ENCODE results near the gene MED13L.

Gene MED13L

DNA sequence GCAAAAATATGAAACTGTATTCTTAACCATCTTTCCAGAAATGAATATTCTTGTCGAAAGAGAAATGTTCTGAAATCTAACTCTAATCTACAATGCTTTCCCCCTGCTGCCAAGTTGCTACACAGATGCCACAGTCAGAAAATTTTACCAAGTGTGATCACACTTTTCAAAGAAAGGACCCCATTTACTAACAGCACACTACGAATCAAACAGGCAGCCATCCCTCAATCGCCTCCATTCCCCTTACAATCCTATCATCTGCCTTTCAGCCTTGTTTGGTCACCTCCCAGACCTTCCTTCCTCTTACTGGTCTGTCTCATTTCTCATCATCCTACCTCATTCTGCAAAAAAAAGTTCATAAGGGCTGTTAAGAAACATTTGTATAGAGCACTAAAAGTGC is 190.1 kb downstream of the MED13L start:
- no peak for DNase-seq (ENCODE audit: low spot score)

DNA sequence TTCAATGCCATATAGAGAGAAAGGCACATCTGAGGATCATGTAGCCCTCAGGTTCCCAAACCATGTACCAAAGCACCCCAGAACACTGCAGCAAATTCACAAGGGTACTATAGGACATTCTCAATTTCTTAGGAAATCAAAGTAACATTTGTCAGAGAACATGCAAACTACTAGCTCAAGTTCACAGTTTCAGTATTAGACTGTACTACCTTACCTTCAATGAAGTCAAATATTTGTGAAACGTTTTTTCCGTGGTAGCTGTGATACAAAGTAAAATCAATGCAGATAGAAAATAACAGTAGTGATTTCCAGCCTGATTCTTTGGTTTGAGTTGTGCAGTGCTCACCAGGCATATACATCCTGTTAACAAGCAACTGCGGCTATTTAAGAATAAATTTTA is 197.1 kb downstream of the MED13L start:
- no peak for DNase-seq (ENCODE audit: low spot score)

DNA sequence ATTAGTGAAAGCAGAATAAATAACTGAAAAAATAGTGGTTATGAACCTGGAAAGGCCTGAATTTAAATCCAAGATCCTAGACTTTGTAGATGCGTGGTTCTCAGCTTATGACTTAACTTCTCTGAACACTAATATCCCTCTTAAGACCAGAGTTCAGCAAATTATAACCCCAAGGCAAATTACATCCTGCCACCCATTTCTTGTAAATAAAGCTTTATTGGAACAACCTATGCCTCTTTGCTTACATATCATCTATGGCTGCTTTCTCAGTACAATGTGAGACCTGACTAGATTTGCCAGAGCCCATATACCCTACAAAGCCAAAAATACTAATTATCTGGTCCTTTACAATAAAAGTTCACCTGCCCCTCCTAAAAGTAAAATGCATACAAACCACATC is 199.1 kb downstream of the MED13L start:
- DNase-seq (ENCODE audit: low spot score): no peak

DNA sequence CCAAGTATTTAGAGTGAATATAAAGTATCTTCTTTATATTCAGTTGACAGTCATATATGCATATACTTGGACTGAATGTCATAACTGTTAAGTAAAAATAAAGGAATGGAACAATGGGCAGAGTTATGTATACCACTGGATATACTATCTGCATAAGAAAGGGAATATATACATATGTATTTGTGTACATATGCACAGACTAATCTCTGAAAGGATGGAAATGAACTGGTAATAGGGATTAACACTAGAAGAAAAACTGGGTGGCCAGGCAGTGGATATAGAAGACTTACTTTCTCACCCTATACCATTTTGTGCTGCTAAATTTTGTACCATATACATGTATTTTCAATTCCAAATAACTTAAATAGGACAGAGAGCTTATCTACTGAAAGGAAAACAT is 200.1 kb downstream of the MED13L start:
- DNase-seq (ENCODE audit: low spot score): no peak

DNA sequence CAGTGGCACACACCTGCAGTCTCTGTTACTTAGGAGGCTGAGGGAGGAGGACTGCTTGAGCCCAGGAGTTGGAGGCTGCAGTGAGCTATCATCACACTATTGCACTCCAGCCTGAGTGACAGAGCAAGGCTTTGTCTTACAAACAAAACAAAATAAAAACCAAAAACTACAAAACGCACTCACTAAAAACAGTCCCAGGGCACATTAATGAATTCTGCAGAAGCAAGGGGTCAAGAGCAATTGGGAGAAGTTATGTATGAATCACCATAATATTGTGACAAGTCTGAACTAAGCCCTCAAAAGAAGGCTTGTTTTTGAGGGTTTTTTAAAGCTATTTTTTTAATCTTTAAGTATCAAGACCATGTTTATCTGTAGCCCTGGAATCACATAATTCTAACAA is 201.1 kb downstream of the MED13L start:
- no peak for DNase-seq (ENCODE audit: low spot score)

DNA sequence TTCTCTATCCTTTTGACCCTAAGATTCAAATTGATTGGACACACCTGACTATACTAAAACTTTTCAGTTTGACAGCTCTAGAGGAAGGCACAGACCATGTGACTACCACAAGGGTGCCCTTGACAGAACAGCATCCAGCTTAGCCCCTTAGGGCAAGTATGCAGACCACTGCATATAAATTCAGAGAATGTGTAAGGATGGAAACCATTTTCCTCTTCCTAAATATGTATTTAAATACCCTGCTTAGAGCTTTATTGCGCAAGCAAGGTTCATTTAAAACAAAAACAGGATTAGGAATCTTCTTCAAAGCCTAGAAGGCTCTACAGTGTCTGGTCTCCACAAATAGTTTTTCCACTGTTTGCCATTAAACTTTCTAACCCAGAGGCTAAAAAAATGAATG is 202.8 kb downstream of the MED13L start:
- DNase-seq (ENCODE audit: low spot score): no peak

DNA sequence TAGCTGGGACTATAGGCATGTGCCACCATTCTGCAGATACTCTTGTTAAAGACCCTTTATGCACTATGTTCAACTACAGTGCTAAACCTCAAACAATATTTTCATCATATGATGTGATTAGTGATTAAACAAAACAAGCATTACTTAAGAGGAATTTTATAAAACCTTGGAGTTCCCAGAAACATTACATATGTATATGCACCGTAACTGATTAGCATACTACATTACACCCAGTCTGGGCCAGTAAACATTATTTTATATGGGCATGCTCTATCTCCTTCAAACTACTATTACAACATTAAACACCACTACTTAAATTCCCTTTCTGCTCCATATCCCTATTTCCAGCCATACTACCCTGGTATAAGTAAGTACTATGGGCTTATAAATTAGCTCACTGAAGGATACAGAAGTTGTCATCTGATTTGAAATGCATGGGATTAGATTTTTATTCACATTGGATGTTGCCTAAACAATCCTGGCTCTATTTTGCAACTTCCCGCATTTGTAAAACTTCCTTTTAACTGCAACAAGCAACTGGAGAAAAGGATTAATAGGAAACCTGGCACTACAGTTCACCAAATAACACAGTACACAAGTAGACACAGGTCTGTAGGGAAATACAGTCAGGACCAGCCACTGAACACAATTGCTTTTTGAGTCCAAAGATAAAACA is 205.8 kb downstream of the MED13L start:
- DNase-seq (ENCODE audit: low spot score): no peak

DNA sequence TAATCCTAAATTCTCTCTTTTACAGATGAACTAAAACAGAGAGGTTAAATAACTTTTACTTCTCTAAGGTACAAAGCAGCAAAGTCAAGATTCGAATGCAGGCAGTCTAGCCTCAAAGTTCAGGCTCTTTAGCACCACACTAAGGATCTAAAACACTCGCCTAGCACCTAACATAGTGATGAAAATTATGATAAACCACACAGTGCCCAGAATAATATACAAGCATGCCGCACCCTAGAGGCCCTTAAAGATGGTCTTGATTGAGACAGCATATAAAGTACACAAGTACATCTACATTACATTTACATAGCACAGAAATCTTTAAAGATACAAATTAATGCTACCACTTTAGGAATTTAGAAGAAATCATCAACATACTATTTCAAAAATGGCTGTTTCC is 207.0 kb downstream of the MED13L start:
- DNase-seq (ENCODE audit: low spot score): no peak

DNA sequence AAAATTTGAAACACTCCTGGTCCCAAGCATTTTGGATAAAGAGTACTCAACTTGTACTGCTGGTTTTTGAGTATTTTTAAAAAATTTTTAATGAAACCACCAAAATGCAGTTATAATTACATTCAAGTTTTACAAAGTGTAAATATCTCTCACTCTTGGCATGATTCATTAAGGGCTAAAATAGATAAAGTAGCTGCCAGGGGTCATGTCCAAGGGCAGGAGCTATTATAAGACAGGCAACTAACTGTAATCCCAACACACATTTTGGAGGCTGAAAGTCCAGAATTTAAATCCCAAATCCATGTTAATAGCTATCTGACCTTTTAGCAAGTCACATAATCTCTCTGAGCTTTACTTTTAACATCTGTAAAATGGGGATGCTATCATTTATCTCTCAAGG is 207.6 kb downstream of the MED13L start:
- no peak for DNase-seq (ENCODE audit: low spot score)

DNA sequence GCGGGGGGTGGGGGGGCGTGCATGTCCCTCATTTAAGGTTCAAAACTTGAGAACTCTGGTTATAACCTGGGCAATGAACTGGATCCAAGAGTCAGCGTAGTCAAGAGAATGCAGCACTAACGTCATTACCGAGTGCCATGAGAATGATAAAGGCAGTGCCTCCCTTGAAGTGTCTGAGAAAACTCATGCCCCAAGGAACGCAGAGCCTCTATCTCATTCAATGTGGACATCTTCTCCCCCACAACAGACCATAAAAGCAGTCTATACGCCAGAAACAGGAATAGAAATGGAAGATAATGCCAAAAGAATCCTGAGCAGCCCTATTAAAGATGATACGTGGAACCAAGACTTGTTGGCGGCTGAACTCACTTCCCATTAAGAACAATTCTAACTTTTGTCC is 208.6 kb downstream of the MED13L start:
- DNase-seq (ENCODE audit: low spot score): no peak

DNA sequence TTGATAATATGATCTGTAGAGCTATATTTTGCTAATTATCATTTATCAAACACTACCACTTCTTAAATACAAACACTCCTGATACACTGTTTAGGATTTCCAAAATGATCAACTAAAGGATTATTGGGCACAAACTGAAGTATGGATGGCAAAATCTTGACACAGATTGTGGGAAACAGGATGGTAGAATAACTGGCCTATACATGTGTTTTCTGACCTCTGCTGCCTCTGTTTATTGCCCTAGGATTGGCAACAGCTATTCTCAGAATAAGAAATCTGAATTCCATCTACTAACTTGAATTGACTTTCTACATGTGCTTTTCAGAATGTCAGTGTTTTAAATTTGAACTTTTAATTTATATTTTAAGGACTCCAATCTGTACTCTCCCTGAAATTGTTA is 209.1 kb downstream of the MED13L start:
- DNase-seq (ENCODE audit: low spot score): no peak

DNA sequence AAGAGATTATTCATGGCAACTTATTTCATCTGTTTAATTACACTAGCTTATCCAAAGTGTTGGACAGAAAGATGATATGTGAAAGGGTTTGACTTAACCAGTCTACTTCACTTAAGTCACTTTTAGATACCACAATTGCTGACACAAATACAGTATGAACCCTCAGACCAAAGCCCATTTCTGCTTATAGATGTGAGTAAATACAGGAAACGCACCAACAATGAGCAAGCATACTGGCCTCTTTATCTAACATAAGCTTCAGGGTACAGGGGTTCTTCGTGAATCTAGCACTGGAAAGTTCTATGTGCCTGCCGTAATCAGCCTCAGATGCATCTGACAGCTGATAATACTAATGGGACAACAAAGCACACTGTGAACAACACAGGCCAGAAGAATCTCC is 209.6 kb downstream of the MED13L start:
- DNase-seq (ENCODE audit: low spot score): no peak

DNA sequence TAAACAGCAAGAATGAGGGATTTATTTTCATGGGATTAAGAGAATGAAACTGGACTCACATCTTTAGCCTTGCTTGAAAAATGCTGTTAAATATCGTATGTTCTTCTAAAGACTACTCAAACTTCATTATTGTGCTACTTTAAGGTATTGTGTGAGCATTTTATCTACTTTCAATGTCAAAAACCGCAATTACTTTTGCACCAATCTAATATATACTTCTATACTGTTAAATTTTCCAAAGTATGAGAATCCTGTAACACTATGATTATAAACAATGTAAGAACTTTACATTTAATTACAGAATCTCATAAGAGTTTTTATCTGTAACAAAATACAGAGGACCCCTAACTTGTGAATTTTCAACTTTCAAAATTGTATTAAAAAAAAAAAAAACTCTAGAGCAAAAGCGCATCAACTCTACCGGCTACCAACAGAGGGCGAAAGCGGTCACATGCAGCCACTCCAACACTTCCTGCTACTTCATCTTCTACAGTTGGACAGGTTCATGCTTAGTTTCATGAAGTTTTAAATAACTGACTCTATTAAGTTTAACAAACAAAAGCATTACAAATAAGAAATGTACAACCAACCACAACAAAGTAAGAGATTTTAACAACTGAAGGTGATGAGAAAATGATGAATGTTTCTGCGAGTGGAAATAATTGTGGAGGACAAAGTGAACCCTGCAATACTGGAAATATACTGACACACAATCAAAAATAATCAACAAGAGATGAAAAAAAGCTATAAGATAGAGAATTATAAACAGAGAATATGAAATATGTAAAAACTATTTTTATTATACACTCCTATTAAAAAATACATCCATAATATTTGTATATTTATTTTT is 210.9 kb downstream of the MED13L start:
- no peak for DNase-seq (ENCODE audit: low spot score)

DNA sequence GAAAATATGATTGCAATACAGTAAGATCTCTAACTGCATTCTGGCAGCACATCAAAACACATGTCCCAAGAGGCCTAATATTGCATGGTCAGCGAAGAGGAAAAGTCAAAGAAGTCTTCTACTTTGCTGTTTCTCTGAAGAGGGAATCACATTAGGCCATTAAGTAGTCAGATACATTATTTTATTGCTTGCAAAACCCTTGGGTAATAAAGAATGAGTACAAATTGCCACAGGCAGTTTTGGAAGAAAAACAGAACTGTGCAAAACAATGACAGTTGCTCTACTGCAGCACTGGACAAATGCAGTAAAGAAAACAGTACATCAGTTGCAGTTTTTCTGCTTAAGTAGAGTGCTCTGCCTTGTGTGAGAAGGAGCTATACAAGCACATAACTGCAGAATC is 211.9 kb downstream of the MED13L start:
- DNase-seq (ENCODE audit: low spot score): no peak

DNA sequence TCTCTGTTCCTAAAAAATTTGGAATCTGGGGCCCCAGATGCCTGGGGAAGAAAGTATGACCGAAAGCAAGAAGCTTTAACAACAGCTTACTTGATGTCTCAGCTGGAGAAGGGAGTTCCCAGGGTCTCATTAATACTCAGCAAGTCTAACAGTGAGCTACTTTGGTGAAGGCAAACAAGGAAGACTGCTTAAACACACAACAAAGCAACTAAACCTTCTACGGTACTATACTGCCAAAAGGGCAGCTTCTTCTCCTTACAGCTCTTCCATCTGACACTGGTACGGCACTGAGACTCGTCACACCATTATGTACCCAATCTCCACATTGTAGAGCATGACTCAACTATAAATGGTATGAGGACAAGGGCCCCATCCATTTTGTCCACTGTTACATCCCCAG is 213.0 kb downstream of the MED13L start:
- no peak for DNase-seq (ENCODE audit: low spot score)

DNA sequence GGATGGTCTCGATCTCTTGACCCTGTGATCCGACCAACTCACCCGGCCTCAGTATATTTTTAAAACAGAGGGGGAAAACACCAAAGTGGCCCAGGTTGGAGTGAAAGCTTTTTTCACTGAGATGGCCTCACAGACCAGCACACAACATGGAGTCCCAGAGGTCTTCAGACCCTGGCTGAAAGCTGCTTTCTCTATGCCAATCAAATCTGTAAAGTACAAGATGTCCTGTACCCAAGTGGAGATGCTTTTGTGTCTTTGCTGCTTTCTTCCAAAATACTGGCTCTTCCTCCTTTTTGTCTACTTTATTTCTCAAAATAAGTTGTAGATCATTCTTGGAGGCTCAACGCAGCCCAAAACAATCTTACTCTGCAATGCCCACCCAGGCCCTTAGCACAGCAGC is 214.8 kb downstream of the MED13L start:
- no peak for DNase-seq (ENCODE audit: low spot score)

DNA sequence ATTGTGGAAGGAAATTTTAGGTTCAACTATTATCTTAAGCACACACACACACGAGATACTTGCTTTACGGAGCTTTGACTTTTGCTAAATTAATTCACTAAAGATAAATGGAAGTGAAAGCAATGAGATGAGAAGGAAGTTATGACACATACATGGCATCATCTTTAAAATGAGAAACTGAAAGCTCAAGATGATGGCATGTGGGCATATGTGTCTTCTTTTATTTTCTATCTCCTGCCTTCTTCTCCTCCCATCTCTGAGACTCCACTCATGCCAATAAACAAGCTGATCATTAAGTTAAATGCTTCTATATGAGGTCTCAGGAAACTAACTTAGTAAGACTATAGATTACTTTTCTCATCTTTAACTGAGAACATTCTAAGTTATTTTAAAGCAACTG is 216.7 kb downstream of the MED13L start:
- no peak for DNase-seq (ENCODE audit: low spot score)

DNA sequence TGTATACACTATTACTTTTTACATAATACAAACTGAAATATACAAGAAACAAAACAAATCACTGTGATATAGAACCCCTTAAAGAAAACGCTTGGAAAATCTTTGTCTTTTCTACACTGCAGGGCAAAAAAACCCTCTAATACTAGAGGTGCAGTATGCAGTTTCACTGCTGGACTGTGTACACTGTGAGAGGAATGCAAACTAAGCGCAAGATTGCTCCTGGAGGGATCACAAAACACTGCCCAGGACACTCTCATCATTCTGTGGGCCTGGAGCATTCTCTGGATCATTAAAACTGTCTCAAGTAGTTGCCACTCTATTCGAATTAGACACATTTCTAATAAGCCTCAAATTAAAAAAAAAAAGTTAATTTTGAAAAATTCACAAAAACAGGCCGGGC is 217.6 kb downstream of the MED13L start:
- DNase-seq (ENCODE audit: low spot score): no peak

DNA sequence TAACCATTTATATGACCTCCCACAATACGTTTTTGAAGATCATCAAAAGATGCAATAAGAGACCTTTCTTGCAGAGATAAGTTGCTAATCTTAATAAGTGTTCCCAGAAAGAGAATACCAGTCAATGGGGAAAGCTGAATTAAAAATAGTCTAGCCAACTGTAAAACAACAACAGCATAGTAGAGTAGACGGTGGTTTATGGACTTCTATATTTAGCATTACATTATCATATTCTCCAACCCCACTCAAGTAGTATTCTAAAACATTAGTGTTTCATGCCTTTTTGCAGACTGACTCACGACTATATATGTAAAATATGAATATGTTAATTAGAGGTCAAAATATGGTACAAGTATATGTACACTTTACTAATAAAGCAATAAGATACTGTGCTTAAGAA is 218.9 kb downstream of the MED13L start:
- no peak for DNase-seq (ENCODE audit: low spot score)

DNA sequence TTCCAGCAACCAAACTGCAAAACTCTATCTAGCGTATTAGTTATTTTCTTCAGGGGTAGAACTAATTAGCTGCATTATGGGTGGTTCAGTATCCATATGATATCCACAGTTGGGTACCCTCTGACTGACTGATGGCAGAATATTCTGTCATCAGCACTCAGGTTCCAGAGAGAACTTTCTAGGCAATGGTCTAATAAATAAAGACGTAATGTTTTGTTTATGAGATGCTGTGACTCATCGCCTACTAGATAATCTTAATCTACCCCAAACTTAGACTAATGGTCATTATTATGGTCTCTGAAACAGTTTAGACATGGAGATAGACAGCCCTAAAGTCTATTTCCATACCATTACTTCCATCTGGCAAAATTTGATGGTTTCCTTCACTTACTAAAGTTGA is 220.1 kb downstream of the MED13L start:
- no peak for DNase-seq (ENCODE audit: low spot score)

DNA sequence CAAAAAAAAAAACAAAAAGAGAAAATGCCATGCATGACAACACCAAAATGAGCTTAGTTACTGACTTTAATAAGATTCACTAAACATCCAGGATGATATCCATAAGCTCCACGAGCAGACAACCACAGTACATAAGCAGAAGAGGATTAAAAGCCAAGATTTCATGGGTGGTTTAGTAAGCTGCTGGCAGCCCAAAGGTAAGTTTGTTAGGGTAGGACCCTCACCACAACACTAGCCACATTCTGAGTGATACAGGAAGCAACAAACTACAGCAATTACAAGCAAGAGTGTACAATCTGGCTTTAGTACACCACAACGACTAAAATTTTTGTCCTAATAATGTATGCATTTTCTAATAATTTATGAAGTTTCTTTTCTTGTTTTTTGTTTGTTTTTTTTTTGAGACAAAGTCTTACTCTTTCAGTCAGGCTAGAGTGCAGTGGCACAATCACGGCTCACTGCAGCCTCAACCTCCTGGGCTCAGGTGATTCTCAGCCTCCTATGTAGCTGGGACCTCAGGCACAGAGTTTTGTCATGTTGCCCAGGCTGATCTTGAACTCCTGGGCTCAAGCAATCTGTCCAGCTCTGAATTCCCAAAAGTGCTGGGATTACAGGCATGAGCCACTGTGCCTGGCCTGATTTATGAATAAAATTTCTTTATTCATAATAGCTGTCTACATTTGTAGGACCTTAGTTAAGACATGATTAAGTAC is 221.4 kb downstream of the MED13L start:
- no peak for DNase-seq (ENCODE audit: low spot score)

DNA sequence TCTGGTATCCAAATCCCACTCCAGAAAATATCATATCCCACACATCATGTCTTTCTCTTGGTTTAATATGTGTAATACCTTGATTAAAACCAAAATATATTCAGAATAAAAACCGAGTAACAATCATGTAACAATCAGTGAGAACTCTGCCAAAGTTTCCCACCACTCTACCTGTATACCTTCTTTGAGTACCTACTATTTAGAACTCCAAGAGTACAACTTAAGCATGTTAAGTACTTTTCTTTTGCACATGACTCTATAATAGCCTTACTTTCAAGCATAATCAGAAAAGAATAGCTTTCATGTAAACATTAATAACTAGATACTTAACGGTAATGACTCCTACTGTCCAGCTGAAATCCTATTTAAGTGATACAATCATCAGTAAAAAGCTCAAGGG is 223.2 kb downstream of the MED13L start:
- DNase-seq (ENCODE audit: low spot score): no peak

DNA sequence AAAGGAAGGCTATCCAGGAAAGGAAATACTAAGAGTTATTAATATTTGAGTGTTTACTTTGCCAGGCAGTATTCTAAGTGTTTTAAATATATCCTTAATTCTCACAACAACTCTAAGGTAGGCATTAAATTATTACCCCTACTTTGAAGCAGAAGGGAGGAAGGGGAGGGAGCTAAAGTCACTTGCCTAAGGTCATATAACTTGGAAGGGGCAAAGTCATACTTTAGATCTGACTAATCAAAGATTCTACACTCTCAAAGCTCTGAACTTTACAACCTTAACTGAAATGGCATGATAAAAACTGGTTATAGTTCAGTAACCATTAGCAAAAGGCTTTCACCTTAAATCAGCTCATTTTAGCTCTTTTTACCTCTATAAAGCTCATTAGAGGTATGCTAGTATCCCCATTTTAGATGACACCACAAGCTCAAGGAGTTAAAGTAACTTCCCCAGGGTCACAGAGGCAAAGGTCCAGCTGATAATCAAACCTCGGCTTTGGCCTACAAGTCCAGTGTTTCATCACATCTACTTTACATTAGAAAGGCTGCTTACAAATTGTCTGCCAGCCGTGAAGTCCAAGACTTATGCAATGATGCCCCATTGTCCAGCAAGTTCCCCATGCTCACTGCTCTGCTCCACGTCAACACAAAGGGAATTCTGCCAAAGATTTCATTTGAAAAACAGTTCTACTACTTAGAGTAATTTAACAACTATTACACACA is 223.9 kb downstream of the MED13L start:
- DNase-seq (ENCODE audit: low spot score): no peak
